Erythroblast (primary cell): ENCODE measurements around the gene GPR153.

Experiments used
- DNase-seq, 2 experiments: peaks; one replicate each; lab custom pipeline; 2025; lab: John Stamatoyannopoulos, UW
- GATA1 ChIP-seq: IDR thresholded peaks from 2 replicates; pipeline ENCODE4 v1.6.1; 2011; ENCODE audit warnings: low read depth, mild to moderate bottlenecking, control low read depth, low read length, moderate library complexity
- POLR2A ChIP-seq: IDR thresholded peaks from 2 replicates; pipeline ENCODE4 v1.6.1; 2011; ENCODE audit warnings: mild to moderate bottlenecking, low read length

GPR153 gene

DNA sequence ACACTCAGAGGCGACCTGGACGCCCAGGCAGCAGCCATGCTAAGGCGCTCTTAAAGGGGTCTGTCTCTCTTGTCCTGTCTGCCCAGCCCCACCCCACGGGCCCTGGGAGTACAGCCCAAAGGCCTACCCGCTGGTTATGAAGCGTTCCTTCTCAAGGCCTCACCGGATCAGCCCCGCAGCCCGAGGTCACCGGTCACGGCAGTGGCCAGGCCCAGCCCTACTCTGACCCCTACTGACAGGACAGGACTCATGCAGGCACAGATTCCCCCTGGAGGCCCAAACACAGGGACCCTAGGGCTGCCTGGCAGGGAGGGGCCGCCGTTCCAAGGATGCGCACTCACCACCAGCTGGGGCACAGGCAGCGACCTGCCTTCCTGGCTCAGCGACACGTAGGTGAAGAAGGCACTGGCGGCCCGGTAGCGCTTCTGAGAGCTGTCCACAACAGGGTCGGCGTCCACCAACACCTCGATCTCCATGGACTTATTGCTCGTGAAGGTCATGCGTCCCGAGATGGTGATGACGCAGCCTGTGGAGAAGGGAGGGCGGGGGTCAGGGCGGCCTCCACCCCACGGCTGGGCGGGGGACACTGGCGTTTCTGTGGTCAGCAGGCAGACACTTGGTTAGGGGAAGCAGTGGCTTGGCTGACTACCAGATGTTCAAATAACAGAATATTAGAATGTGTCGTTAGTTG, 20.0 kb upstream of the GPR153 start:
- TF ChIP-seq POLR2A, result no peak
- TF ChIP-seq GATA1, result no peak
- peak; percentile 9 to 23 for DNase-seq

DNA sequence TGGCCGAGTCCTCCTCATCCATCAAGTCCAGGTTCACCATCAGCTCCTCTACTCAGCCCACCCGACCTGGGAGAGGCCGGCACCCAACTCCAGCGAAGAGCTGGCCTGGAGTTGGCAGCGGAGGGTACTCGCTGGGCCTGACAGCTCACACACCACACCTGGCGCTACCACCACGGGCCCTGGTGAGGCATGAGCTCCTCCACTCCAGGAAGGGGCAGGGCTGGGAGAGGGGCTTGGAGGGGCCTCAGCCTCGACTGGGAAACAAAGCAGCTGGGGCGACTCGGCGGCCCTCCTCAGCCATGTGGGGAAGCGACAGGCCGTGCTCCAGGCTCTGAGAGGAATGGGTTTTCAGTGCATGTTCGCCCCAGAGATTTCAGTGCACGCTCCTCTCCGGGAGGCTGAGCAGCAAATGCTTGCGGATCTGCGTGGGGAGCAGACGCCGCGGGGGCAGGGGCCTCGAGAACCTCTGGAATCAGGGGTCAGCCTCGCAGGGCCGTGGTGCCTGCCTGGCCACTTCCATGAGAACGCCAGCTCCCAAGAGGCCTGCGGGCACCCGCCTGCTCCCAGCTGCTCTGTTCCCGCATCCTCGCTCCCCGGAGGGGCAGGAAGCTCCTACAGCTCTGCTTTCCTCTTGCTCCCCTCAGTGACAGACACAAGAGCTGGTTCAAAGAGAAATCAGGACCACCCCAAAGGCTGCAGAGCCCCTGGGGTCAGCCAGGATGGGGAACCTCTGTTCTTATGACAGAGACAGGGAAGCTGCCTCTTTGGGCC, 18.9 kb upstream of the GPR153 start:
- TF ChIP-seq GATA1 (no peak), POLR2A (no peak)
- no peak for DNase-seq

DNA sequence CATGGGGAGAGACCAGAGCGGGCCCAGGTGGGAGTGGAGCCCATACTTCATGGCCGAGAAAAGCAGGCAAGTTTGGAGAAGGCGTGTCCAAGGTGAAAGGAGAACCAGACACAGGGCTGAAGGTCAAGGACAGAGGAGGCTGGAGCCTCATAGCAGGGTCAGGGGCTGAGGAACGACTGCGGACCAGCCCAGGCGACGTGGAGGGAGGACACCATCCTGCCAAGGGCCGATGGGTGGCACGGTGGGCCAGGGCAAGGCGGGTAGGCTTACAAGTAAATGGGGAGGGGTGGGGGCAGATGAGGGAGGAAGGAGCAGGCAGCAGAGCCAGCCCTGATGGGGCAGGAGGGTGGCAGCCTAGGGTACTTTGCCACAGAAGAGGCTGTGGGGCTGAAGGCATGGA, 18.2 kb upstream of the GPR153 start:
- DNase-seq, result no peak
- TF ChIP-seq GATA1 (no peak), POLR2A (no peak)

DNA sequence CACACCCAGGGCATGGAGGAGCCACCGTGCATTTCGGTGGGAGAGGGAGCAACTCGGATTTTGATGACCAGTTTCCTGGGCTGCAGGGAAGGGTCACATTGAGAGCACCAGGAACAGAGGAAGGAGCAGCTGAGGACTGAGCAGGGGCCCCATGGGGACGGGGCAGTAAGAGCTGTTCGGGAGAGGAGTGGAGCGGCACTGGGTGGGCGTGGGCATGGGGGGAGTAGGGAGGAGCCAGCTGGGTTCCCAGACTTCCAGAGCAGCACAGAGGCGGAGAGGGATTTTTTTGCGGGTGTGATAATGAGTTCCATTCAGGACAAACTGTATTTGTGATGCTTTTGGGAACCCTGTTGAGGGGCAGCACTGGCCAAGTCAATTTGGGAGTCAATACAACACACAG, 17.4 kb upstream of the GPR153 start:
- DNase-seq, result no peak
- no peak for TF ChIP-seq GATA1
- no peak for TF ChIP-seq POLR2A

DNA sequence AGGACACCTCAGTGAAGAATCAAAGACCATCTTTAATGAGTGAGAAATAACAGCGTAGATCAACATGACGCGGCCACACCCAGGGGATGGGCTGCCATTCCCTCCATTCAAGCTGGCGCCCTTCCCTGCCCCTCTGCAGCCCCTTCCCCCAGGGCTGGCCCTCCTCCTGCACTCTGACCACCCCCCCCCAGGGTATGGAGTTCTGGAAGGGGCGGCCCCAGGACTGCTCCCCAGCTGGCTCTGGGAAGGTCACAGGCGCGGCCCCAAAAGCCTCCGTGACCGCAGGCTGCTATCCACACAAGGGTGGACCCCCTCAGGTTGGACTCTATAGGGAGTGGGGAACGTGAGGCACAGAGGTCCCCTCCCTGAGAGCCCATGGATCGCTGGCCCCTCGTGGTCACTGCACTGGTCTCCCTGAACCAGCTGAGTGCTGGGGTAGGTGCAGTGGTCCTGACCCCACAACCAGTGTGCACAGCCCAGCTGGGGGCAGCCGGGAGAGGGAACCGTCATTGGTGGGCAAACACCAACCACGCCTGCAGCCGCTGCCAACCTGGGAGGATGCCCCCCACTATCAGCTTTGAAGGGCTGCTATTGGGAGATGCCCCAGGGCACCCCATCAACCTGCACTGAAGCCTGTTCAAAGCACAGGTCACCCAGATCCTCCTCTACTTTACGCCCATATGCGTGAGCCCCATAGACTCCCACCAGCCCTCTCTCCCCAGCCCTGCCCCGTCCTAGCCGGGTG, 16.1 kb upstream of the GPR153 start:
- TF ChIP-seq POLR2A (no peak), GATA1 (no peak)
- DNase-seq, result no peak

DNA sequence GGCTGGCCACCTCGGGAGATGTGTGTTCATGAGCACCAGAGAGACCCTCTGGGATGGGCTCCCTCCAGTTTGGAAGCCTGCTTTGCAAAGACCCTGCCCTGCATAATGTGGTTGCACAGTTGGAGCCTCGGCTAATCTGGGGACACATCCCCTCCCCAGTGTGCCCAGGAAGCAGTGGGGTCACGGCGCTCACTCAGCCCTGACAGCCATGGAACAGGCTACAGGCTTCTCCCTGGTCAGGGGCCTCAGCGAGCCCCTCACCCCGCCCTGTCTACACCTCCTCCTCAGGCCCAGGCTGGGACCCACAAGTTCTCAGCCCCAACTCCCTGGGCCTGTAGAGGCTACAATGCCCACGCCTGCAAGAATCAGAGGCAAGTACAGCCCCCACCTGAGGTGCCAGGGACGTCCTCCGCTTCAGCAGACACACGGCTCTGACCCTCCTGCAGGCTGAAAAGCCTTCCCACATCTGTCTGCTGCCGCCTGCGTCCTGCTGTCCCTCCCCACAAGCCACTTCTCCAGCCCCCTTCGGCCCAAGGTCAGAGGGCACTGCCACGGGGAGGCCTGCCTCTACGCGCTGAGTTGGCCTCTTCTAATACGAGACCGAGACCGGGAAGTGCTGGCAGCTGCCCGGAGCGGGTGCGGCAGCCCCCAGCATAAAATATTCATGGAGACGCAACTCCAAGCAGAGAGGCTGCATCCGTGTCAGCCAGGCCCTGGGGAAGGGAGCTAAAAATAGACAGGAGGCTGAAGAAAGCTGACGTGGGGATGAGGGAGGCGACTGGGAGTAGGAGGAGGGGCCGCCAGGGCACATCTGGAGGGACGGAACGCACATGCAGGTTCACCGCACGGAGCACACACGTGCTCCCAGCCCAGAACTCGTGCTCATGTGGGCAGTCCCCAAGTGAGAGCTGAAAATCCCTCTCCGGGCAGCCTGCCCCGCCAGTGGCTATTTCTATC, 15.2 kb upstream of the GPR153 start:
- no peak for DNase-seq
- TF ChIP-seq GATA1 (no peak), POLR2A (no peak)

DNA sequence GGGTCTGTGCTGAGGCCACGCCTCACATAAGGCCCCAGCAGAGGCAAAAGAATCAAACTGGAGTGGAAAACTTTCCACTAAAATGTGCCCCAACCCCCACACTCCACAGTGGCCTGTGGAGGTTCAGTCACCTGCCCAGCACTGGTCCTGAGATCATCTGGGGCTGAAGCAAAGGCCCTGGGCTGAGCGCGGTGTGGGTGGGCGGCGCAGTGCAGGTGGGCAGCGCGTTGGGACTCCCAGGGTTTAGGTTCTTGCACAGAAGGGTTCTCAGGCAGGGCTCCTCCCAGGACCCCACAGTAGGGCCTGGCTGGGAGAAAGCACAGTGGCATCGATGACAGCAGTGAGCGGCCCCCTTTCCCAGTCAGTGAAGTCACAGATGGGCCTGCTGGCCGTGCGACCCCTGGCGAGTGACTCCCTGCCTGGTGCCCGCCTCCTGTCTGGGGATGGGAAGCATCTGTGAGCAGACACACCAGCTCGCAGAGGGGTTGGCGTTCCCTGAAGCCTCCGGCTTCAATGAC, 13.8 kb upstream of the GPR153 start:
- DNase-seq, result no peak
- TF ChIP-seq POLR2A, result no peak
- no peak for TF ChIP-seq GATA1

DNA sequence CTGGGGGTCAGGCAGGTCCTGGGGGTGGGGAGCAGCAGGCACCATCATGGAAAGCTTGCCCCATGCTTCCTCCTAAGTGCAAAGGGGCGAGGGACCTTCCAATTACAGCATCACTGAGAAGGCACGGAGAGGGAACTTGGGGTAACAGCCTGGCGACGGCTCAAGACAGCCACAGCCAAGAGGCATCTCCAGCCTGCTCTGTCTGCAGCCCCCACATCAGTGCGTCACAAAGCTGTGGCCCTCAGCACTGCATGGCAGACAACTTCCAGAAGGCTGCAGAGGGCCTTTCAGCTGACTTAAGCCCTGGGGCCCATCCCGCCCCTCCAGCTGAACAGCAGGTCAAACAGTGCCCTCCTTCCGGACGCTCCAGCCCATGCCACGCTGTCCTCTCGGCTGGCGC, 13.2 kb upstream of the GPR153 start:
- TF ChIP-seq GATA1 (no peak), POLR2A (no peak)
- DNase-seq, result no peak

DNA sequence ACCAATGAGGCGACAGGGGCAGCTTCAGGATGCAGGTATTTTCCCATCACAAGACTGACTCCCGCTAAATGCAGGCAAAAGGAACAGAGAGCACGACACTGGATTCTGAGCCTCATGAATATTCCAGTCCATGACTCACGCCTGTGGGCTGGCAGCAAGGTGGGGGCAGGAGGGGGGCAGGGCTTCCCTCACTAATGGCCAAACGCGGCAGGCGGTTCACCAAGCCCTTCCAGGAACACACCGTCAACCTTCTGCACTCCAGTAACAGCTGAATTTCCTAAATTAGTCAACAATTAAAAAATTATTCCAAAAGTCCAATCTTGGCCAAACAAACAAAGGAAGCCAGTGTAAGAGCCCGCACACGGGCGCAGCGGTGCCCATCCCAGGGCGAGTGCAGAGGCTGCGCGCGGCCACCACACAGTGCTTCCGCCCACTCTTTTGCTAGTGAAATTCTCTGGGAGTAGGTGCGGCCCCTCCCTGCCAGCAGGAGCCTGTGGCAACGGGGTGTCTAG, 12.5 kb upstream of the GPR153 start:
- DNase-seq, result no peak

DNA sequence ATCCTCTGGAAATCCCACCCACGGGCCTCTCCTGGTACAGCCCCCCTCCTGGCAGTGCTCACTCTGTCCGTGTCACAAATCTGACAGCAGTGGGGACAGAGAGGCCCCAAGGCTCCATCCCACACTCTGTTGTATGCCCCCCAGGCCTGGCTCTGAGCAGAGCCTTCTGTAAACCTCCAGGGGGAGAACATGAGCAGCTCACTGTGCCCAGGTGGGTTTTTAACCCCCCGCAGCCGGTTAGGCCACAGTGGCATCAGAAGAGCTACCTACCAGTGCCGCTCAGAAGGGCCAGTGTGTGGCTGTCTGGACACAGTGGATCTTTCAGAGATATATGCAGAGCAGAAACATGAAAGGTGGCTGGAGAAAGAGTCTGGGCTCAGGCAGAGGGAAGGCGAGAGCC, 12.0 kb upstream of the GPR153 start:
- no peak for DNase-seq
- TF ChIP-seq POLR2A (no peak), GATA1 (no peak)

More for the DNA sequence above, 12.5 kb upstream of the GPR153 start:
- no peak for TF ChIP-seq GATA1

DNA sequence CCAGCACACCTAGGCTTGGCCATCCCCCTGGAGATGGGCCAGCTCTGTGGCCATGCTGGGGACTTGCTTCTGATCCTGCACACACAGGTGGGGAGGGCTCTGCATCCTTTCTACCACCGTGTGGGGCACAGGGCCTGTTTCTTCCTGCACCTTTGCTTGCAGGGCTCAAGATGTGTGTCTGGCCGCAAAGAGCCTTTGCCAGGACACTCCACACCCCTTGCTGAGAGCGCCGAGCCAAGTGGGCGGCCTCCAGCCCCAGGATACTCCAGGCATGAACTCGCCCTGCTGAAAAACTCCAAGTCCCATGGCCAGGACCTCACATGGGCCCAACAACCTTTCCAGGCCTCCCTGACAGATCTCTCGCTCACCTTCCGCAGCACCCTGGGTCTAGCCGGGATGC, 11.6 kb upstream of the GPR153 start:
- TF ChIP-seq GATA1, result no peak
- no peak for DNase-seq

DNA sequence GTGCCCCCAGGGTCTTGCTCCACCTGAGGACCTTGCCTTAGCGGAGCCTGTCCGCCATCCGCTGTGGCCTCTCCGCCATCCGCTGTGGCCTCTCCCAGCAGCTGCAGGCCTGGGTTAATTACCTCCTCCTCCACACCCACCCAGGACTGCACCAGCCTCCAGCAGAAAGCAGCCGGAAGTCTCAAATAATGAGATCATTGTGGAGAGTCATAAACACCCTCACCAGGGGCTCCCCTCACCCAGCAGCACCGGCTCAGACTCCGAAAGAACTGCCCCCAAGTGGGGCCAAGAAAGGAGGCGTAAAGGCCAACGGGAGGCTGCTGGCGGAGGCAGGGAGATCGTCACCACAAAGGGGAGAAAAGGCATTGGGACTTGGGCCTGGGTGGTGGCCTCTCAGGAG, 10.7 kb upstream of the GPR153 start:
- no peak for TF ChIP-seq POLR2A
- no peak for TF ChIP-seq GATA1
- no peak for DNase-seq

DNA sequence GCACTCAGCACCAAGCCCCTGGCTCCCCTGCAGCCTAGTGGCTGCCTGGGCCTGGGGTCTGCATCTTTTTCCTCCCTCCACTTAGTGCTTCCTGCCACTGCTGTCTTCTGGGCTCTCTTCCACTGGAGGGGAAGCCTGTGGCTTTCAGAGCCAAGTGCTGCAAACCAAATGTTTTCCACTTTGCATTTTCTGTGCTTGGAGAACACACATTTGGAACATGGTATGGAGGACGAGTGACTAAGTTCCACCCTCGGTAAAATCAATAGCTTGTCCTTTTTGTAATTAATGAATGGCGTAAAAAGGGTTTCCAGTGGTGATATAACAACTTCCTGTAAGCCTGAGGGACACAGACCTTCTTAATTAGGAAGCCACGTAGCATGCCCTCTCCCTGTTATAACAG, 10.1 kb upstream of the GPR153 start:
- DNase-seq, result no peak
- TF ChIP-seq GATA1, result no peak
- TF ChIP-seq POLR2A, result no peak

DNA sequence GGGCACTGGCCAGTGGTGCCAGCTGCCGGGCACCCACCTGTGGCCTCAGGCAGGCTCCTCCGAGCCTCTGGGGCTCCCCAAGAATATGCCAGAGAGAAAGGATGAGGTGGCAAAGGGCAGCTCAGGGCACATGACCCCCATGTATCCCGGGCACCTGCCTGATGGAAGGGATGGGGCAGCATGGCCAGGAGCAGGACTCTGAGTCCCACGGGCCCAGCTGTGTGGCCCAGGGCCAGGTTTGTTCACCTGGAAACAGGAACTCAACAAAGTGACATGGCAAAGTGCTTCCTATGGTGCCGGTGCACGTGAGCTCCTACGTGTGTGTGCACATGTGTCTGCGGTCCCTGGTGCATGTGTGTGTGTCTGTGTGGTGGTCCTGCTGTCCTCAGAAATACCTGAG, 9.5 kb upstream of the GPR153 start:
- DNase-seq, result no peak
- TF ChIP-seq POLR2A (no peak), GATA1 (no peak)
